Liver (tissue), 9 donors: ENCODE measurements around the gene TMEM44. TPM values are rescaled to one million over a fixed set of nuclear protein-coding genes. Genes with fewer than 3 reads are reported as not detected.

Experiments used
- DNase-seq: peaks from one replicate; pipeline ENCODE4 v3.0.0-alpha.2; 2017; ENCODE audit warnings: low spot score
- H3K27ac ChIP-seq, 2 donors: one replicate each; pipeline ENCODE4 v1.7.0; 2013; ENCODE audit warnings: inconsistent platforms in 2 of 2, low read length in 2 of 2, control low read depth in 1 of 2, low read depth in 1 of 2, mild to moderate bottlenecking in 1 of 2
- H3K27me3 ChIP-seq, 4 donors: one replicate each; pipeline versions ENCODE4 v1.6.1 to v1.7.0; 2013; ENCODE audit warnings: low read length in 3 of 4, inconsistent platforms in 1 of 4, mild to moderate bottlenecking in 1 of 4, moderate library complexity in 1 of 4; ENCODE audit not compliant: control insufficient read depth in 4 of 4, insufficient read depth in 4 of 4
- H3K36me3 ChIP-seq, 4 donors: one replicate each; pipeline versions ENCODE4 v1.6.1 to v1.7.0; 2013; ENCODE audit warnings: low read length in 3 of 4, mild to moderate bottlenecking in 3 of 4, low read depth in 1 of 4, moderate library complexity in 1 of 4; ENCODE audit not compliant: control insufficient read depth in 4 of 4, insufficient read depth in 3 of 4
- H3K4me1 ChIP-seq, 4 donors: one replicate each; pipeline versions ENCODE4 v1.6.1 to v1.7.0; 2013; ENCODE audit warnings: low read length in 3 of 4, mild to moderate bottlenecking in 3 of 4, moderate library complexity in 1 of 4; ENCODE audit not compliant: control insufficient read depth in 4 of 4, insufficient read depth in 4 of 4
- H3K4me3 ChIP-seq, 3 donors: one replicate each; pipeline versions ENCODE4 v1.6.1 to v1.7.0; 2013; ENCODE audit warnings: low read length in 3 of 3, control low read depth in 1 of 3, low read depth in 1 of 3, mild to moderate bottlenecking in 1 of 3
- H3K9ac ChIP-seq, 2 donors: one replicate each; pipeline ENCODE4 v1.7.0; 2013; ENCODE audit warnings: low read length in 2 of 2, mild to moderate bottlenecking in 2 of 2, moderate library complexity in 2 of 2, control low read depth in 1 of 2, low read depth in 1 of 2
- H3K9me3 ChIP-seq, 4 donors: one replicate each; pipeline versions ENCODE4 v1.6.1 to v1.7.0; 2013; ENCODE audit warnings: low read length in 3 of 4; ENCODE audit not compliant: control insufficient read depth in 4 of 4
- ATF3 ChIP-seq: IDR thresholded peaks from 2 replicates; pipeline ENCODE4 v1.6.1; 2016; ENCODE audit warnings: antibody characterized with exemption
- EGR1 ChIP-seq, 2 donors: IDR thresholded peaks; 2 replicates each; pipeline ENCODE4 v1.6.1; 2016 to 2018; ENCODE audit warnings: antibody characterized with exemption in 2 of 2, low read depth in 2 of 2
- FOXA1 ChIP-seq: IDR thresholded peaks from 2 replicates; pipeline ENCODE4 v1.6.1; 2016; ENCODE audit warnings: antibody characterized with exemption
- FOXA2 ChIP-seq: IDR thresholded peaks from 2 replicates; pipeline ENCODE4 v1.6.1; 2016; ENCODE audit warnings: antibody characterized with exemption
- GABPA ChIP-seq, 2 donors: IDR thresholded peaks in 1 of 2; conservative IDR thresholded peaks in 1 of 2; 2 replicates each; pipeline ENCODE4 v1.6.1; 2016; ENCODE audit warnings: antibody characterized with exemption in 2 of 2, mild to moderate bottlenecking in 1 of 2, moderate library complexity in 1 of 2
- HNF4A ChIP-seq, 2 donors: conservative IDR thresholded peaks; 2 replicates each; pipeline ENCODE4 v1.6.1; 2016; ENCODE audit warnings: antibody characterized with exemption in 2 of 2, mild to moderate bottlenecking in 2 of 2
- HNF4G ChIP-seq: IDR thresholded peaks from 2 replicates; pipeline ENCODE4 v1.6.1; 2016; ENCODE audit warnings: antibody characterized with exemption
- JUND ChIP-seq, 2 donors: IDR thresholded peaks; 2 replicates each; pipeline ENCODE4 v1.6.1; 2016; ENCODE audit warnings: antibody characterized with exemption in 2 of 2
- NR2F2 ChIP-seq: IDR thresholded peaks from 2 replicates; pipeline ENCODE4 v1.6.1; 2016; ENCODE audit warnings: antibody characterized with exemption
- RAD21 ChIP-seq, 2 donors: IDR thresholded peaks; 2 replicates each; pipeline ENCODE4 v1.6.1; 2016; ENCODE audit warnings: antibody characterized with exemption in 2 of 2, mild to moderate bottlenecking in 2 of 2
- REST ChIP-seq: IDR thresholded peaks from 2 replicates; pipeline ENCODE4 v1.6.1; 2016; ENCODE audit warnings: antibody characterized with exemption, mild to moderate bottlenecking
- RXRA ChIP-seq, 2 donors: IDR thresholded peaks; 2 replicates each; pipeline ENCODE4 v1.6.1; 2017 to 2018; ENCODE audit warnings: antibody characterized with exemption in 2 of 2, mild to moderate bottlenecking in 1 of 2
- SP1 ChIP-seq: IDR thresholded peaks from 2 replicates; pipeline ENCODE4 v1.6.1; 2018; ENCODE audit warnings: antibody characterized with exemption, mild to moderate bottlenecking
- YY1 ChIP-seq: IDR thresholded peaks from 2 replicates; pipeline ENCODE4 v1.6.1; 2016; ENCODE audit warnings: antibody characterized with exemption, mild to moderate bottlenecking
- WGBS: extraction: QIAGEN DNeasy Blood & Tissue Kit; methylation state at CpG from one replicate; pipeline ENCODE4 v1.1.7; 2013; 5-methylcytosine and 5-hydroxymethylcytosine counted together
- polyA plus RNA-seq, 2 donors: library from polyadenylated mRNA; stranded (reverse) in 1 of 2; unstranded in 1 of 2; fragments of 200-250 nt in 1 of 2; fragments of >200 nt in 1 of 2; fragmentation: Nextera tagmentation in 1 of 2; extraction: Ambion mirVana in 1 of 2; gene quantifications; one replicate each; pipeline versions ENCODE4 v1.2.1 to v1.2.3, GENCODE V29; 2013 to 2015
- total RNA-seq, 2 donors: library from RNA; depleted of rRNA; stranded (reverse); fragments of >200 nt; gene quantifications; one replicate each; pipeline ENCODE4 v1.2.3, GENCODE V29; 2014
- donor health status: healthy.
- donor health status: healthy.
- donor health status: healthy.
- donor health status: healthy.
- donor health status: healthy.

TMEM44 gene
- total and polyA plus RNA-seq, 4 donors, result 1.8 to 5.0 (median 3.2) TPM

- Histone ChIP-seq H3K27me3 (no peaks in the 10 kb centered on the region), H3K27ac (no peak overlapping the region), H3K36me3 (no peaks in the 10 kb centered on the region), H3K9ac (no peak overlapping the region), H3K4me1 (peaks cover 0 to 4% (median 0%) of the 10 kb centered on the region in 4 donors), H3K9me3 (no peaks in the 10 kb centered on the region), H3K4me3 (no peak overlapping the region)
- TF ChIP-seq GABPA (IDR thresholded peaks at IDR 0.05 in 1 of 2, conservative IDR thresholded peaks at IDR 0.05 in 1 of 2) (no peak), YY1 (no peak), RXRA (IDR thresholded peaks at IDR 0.05) (no peak), EGR1 (IDR thresholded peaks at IDR 0.05; ENCODE audit: low read depth in 2 of 2) (no peak), NR2F2 (no peak), JUND (IDR thresholded peaks at IDR 0.05) (no peak), HNF4G (no peak), FOXA2 (no peak), HNF4A (conservative IDR thresholded peaks at IDR 0.05) (no peak)
- no peak for DNase-seq
- WGBS, result 89% methylated on average over 25 of the region's 25 CpGs
These were observed 34.3 kb downstream of the TMEM44 start for GRCh38 chr3:194598771-194599557.

GRCh38 chr3:194596906-194597305, 36.3 kb downstream of the TMEM44 start:
- WGBS, result 83% methylated on average over 5 of the region's 5 CpGs
- TF ChIP-seq SP1, result no peak
- no peak for TF ChIP-seq HNF4G
- no peak for TF ChIP-seq REST
- no peak for TF ChIP-seq FOXA1
- no peak for TF ChIP-seq ATF3
- no peak for TF ChIP-seq RAD21 (IDR thresholded peaks at IDR 0.05)
- no peak for TF ChIP-seq HNF4A (conservative IDR thresholded peaks at IDR 0.05)
- Histone ChIP-seq H3K9me3 (no peaks in the 10 kb centered on the region), H3K4me3 (no peak overlapping the region), H3K9ac (no peak overlapping the region), H3K36me3 (no peaks in the 10 kb centered on the region), H3K4me1 (peaks cover 0 to 4% (median 0%) of the 10 kb centered on the region in 4 donors), H3K27ac (no peak overlapping the region), H3K27me3 (no peaks in the 10 kb centered on the region)
- DNase-seq, result no peak
